OCI-LY3 (cell line): ENCODE measurements around the gene COL9A2.

Experiments
- H2AFZ ChIP-seq: fragments of 200-600, 300-600 bp; shearing (Covaris generic); 2 replicates; pipeline ENCODE4 v1.6.0; 2014; ENCODE audit warnings: antibody characterized with exemption, low read depth, low read length
- H3K27ac ChIP-seq: fragments of 200-600, 300-600 bp; sonication (generic); 2 replicates; pipeline ENCODE4 v1.5.1; 2014; ENCODE audit warnings: mild to moderate bottlenecking, low read length, moderate library complexity, mixed read lengths
- H3K27me3 ChIP-seq: fragments of 200-600, 300-600 bp; sonication (generic); 2 replicates; pipeline ENCODE4 v1.6.1; 2014; ENCODE audit warnings: low read depth, low read length, mixed read lengths
- H3K36me3 ChIP-seq: fragments of 200-600, 300-600 bp; sonication (generic); replicated peaks from 2 replicates; pipeline ENCODE3; 2014; ENCODE audit warnings: low read depth, low read length, mixed read lengths
- H3K4me1 ChIP-seq: fragments of 300-600, 200-600 bp; sonication (generic); 2 replicates; pipeline ENCODE4 v1.6.1; 2014; ENCODE audit warnings: low read length, mixed read lengths
- H3K4me2 ChIP-seq: fragments of 200-600, 300-600 bp; sonication (generic); 2 replicates; pipeline ENCODE4 v1.6.1; 2014; ENCODE audit warnings: low read length, mixed read lengths
- H3K4me3 ChIP-seq: fragments of 300-600, 200-600 bp; sonication (generic); 2 replicates; pipeline ENCODE4 v1.5.1; 2014; ENCODE audit warnings: antibody characterized with exemption, mild to moderate bottlenecking, low read length, moderate library complexity
- H3K79me2 ChIP-seq: fragments of 300-600, 200-600 bp; shearing (Covaris generic); 2 replicates; pipeline ENCODE4 v1.6.1; 2014; ENCODE audit warnings: mild to moderate bottlenecking, low read length, mixed read lengths
- H3K9ac ChIP-seq: fragments of 300-600, 200-600 bp; shearing (Covaris generic); 2 replicates; pipeline ENCODE4 v1.6.0; 2014; ENCODE audit warnings: mild to moderate bottlenecking, low read length, moderate library complexity
- H3K9me3 ChIP-seq: fragments of 200-600, 300-600 bp; shearing (Covaris generic); 2 replicates; pipeline ENCODE4 v1.6.1; 2014; ENCODE audit warnings: low read length, mixed read lengths; ENCODE audit not compliant: insufficient read depth
- H4K20me1 ChIP-seq: fragments of 200-600, 300-600 bp; sonication (generic); 2 replicates; pipeline ENCODE4 v1.6.1; 2016; ENCODE audit warnings: low read length, mixed read lengths; ENCODE audit not compliant: insufficient read depth
- EZH2phosphoT487 ChIP-seq: fragments of 200-600 bp; shearing (Covaris generic); IDR thresholded peaks from 2 replicates; pipeline ENCODE4 v1.6.1; 2018; ENCODE audit warnings: antibody characterized with exemption, mixed run types, low read depth
- TF ChIP-seq, protein P1 (sequence below): fragments of 200-600, 300-600 bp; sonication (generic); IDR thresholded peaks from 2 replicates; pipeline ENCODE4 v1.5.1; 2014; ENCODE audit warnings: antibody characterized with exemption, low read length, low read depth

Gene COL9A2

DNA sequence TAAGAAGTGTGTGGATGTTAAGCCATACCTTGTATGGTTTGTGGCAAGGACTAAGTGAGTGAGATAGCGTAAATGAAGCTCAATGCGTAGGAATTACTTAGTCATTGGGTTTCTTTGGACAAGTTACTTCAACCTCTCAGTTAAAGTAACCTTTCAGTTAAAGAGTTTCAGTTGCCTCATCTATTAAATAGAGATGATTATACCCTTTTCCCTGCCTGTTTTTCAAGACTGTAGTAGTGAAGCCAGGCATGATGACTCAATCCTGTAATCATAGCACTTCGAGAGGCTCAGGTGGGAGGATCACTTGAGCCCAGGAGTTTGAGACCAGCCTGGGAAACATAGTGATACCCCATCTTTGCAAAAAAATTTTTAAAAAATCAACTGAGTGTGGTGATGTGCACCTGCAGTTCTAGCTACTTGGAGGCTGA, 52.7 kb downstream of the COL9A2 start:
- Histone ChIP-seq H3K9me3 (no peaks in the 10 kb centered on the region), H3K36me3 (peaks cover 24% of the 10 kb centered on the region), H3K9ac (no peak overlapping the region), H3K4me2 (no peak overlapping the region), H3K27me3 (no peaks in the 10 kb centered on the region), H3K27ac (no peak overlapping the region), H3K79me2 (peaks cover 25% of the 10 kb centered on the region), H3K4me3 (no peak overlapping the region), H3K4me1 (no peaks in the 10 kb centered on the region), H2AFZ (no peak overlapping the region), H4K20me1 (no peaks in the 10 kb centered on the region)
- TF ChIP-seq, protein P1, sequence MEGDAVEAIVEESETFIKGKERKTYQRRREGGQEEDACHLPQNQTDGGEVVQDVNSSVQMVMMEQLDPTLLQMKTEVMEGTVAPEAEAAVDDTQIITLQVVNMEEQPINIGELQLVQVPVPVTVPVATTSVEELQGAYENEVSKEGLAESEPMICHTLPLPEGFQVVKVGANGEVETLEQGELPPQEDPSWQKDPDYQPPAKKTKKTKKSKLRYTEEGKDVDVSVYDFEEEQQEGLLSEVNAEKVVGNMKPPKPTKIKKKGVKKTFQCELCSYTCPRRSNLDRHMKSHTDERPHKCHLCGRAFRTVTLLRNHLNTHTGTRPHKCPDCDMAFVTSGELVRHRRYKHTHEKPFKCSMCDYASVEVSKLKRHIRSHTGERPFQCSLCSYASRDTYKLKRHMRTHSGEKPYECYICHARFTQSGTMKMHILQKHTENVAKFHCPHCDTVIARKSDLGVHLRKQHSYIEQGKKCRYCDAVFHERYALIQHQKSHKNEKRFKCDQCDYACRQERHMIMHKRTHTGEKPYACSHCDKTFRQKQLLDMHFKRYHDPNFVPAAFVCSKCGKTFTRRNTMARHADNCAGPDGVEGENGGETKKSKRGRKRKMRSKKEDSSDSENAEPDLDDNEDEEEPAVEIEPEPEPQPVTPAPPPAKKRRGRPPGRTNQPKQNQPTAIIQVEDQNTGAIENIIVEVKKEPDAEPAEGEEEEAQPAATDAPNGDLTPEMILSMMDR, result no peak
- no peak for TF ChIP-seq EZH2phosphoT487

DNA sequence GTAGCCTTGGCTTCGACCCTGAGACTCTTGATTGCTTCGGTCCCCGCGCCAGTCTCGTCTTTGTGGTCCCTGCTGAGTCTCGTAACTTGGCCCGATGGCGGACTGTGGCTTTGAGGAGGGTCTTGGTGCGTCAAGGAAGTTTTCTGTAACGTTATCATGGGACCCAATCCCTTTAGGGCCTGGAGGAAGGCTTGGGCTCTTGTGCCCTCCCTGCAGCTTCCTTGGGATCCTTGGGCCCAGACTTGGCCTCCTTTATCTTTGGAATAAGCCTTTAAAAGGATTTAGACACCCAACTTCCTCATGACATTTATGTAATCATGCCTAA, 58.7 kb downstream of the COL9A2 start:
- no peaks in the 10 kb centered on the region for H3K9me3 ChIP-seq
- peak overlapping the region; percentile 67 for H3K27ac ChIP-seq
- no peaks in the 10 kb centered on the region for H3K27me3 ChIP-seq
- peak overlapping the region; percentile 83 for H3K4me2 ChIP-seq
- H3K4me3 ChIP-seq, result peak overlapping the region; percentile 100
- TF ChIP-seq, protein P1, result no peak
- TF ChIP-seq EZH2phosphoT487, result no peak
- no peaks in the 10 kb centered on the region for H4K20me1 ChIP-seq
- H2AFZ ChIP-seq, result peak overlapping the region; percentile 66; the same call in 1 of the 2 replicates
- peaks cover 5% of the 10 kb centered on the region for H3K4me1 ChIP-seq
- H3K9ac ChIP-seq, result peak overlapping the region; percentile 94
- H3K79me2 ChIP-seq, result peaks cover 45% of the 10 kb centered on the region
- H3K36me3 ChIP-seq, result peaks cover 16% of the 10 kb centered on the region

DNA sequence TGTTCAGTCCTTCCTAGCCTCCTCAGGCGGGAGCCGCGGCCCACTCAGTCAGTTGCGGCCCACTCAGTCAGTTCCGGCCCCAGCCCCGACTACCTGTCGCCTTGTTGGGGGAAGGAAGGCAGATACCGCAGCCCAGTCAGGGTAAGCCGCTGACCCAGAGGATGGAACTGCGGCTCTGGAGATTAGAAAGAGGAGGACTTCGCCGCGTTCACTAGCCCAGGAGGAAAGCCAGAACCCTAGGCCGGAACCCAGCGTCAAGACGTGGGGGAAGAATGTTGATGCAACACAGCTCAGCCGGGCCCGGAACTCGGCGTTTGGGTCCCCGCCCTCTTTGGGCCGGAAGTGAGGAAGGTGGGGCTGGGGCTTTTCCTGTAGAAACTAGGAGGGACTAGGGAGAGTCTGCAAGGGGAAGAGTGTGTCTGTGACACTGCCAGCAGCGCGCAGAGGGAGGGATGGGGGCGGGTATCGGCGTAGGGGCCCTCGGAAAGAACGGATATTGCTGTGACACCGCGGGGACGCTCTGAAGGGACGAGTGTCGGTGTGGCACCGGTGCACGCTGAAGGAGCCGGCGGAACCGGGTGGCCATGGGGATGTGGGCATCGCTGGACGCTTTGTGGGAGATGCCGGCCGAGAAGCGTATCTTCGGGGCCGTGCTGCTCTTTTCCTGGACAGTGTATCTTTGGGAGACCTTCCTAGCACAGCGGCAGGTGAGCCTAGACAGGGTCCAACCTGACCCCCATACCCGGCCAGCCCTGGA, 59.2 kb downstream of the COL9A2 start, which contains the start of gene ZMPSTE24:
Gene ZMPSTE24 (plus strand): TSS at position 549 of the 757 bp plus-strand sequence. CDS start 36 bp downstream, at position 585.
- Histone ChIP-seq H2AFZ (peak within 1 kb of the TSS; percentile 97), H3K4me1 (peaks cover 5% of the 10 kb centered on the region), H3K27ac (peak within 1 kb of the TSS; percentile 91), H3K4me2 (peak within 1 kb of the TSS; percentile 83), H3K4me3 (peak within 1 kb of the TSS; percentile 100), H3K9me3 (no peaks in the 10 kb centered on the region), H3K36me3 (peaks cover 14% of the 10 kb centered on the region), H3K27me3 (no peaks in the 10 kb centered on the region), H3K9ac (peak within 1 kb of the TSS; percentile 95), H4K20me1 (no peaks in the 10 kb centered on the region), H3K79me2 (peaks cover 41% of the 10 kb centered on the region)
- no peak for TF ChIP-seq EZH2phosphoT487
- TF ChIP-seq, protein P1, result no peak

DNA sequence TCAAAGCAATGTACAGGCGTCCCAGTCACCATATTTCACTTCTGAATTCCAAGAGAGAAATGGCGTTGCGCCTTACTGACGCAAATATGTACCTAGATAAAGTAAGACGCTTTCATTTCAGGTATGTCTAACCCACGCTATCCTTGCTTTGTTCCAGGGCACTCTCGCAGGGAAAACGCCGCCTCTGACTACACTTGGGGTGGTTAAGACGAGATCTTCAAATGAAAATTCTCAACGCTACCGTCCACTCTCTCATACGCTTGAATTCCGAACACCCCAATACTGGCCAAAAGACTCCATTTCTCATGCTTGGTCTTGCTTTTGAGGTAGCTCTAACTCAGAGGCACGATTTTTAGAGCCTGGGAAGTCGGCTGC, 59.8 kb downstream of the COL9A2 start:
- Histone ChIP-seq H3K9ac (peak overlapping the region; percentile 95), H3K4me3 (peak overlapping the region; percentile 100), H3K36me3 (peaks cover 10% of the 10 kb centered on the region), H4K20me1 (no peaks in the 10 kb centered on the region), H3K4me1 (peaks cover 5% of the 10 kb centered on the region), H3K27ac (peak overlapping the region; percentile 91), H3K79me2 (peaks cover 41% of the 10 kb centered on the region), H3K9me3 (no peaks in the 10 kb centered on the region), H3K4me2 (peak overlapping the region; percentile 79), H3K27me3 (no peaks in the 10 kb centered on the region), H2AFZ (peak overlapping the region; percentile 97)
- TF ChIP-seq EZH2phosphoT487, result no peak
- TF ChIP-seq, protein P1, result no peak
